Liver (tissue), 9 donors: ENCODE results near the gene URGCP. TPM values are rescaled to one million over a fixed set of nuclear protein-coding genes. Genes with fewer than 3 reads are reported as not detected.

Experiments used
- DNase-seq: peaks from one replicate; pipeline ENCODE4 v3.0.0-alpha.2; 2017; ENCODE audit warnings: low spot score
- H3K27ac ChIP-seq, 2 donors: one replicate each; pipeline ENCODE4 v1.7.0; 2013; ENCODE audit warnings: inconsistent platforms in 2 of 2, low read length in 2 of 2, control low read depth in 1 of 2, low read depth in 1 of 2, mild to moderate bottlenecking in 1 of 2
- H3K27me3 ChIP-seq, 4 donors: one replicate each; pipeline versions ENCODE4 v1.6.1 to v1.7.0; 2013; ENCODE audit warnings: low read length in 3 of 4, inconsistent platforms in 1 of 4, mild to moderate bottlenecking in 1 of 4, moderate library complexity in 1 of 4; ENCODE audit not compliant: control insufficient read depth in 4 of 4, insufficient read depth in 4 of 4
- H3K36me3 ChIP-seq, 4 donors: one replicate each; pipeline versions ENCODE4 v1.6.1 to v1.7.0; 2013; ENCODE audit warnings: low read length in 3 of 4, mild to moderate bottlenecking in 3 of 4, low read depth in 1 of 4, moderate library complexity in 1 of 4; ENCODE audit not compliant: control insufficient read depth in 4 of 4, insufficient read depth in 3 of 4
- H3K4me1 ChIP-seq, 4 donors: one replicate each; pipeline versions ENCODE4 v1.6.1 to v1.7.0; 2013; ENCODE audit warnings: low read length in 3 of 4, mild to moderate bottlenecking in 3 of 4, moderate library complexity in 1 of 4; ENCODE audit not compliant: control insufficient read depth in 4 of 4, insufficient read depth in 4 of 4
- H3K4me3 ChIP-seq, 3 donors: one replicate each; pipeline versions ENCODE4 v1.6.1 to v1.7.0; 2013; ENCODE audit warnings: low read length in 3 of 3, control low read depth in 1 of 3, low read depth in 1 of 3, mild to moderate bottlenecking in 1 of 3
- H3K9ac ChIP-seq, 2 donors: one replicate each; pipeline ENCODE4 v1.7.0; 2013; ENCODE audit warnings: low read length in 2 of 2, mild to moderate bottlenecking in 2 of 2, moderate library complexity in 2 of 2, control low read depth in 1 of 2, low read depth in 1 of 2
- H3K9me3 ChIP-seq, 4 donors: one replicate each; pipeline versions ENCODE4 v1.6.1 to v1.7.0; 2013; ENCODE audit warnings: low read length in 3 of 4; ENCODE audit not compliant: control insufficient read depth in 4 of 4
- ATF3 ChIP-seq: IDR thresholded peaks from 2 replicates; pipeline ENCODE4 v1.6.1; 2016; ENCODE audit warnings: antibody characterized with exemption
- CTCF ChIP-seq: fragments of 150-350 bp; IDR thresholded peaks from 2 replicates; pipeline ENCODE4 v1.5.1; 2017; ENCODE audit warnings: improper control_type of control experiment, low read depth, low read length; ENCODE audit not compliant: missing input control
- EGR1 ChIP-seq, 2 donors: IDR thresholded peaks; 2 replicates each; pipeline ENCODE4 v1.6.1; 2016 to 2018; ENCODE audit warnings: antibody characterized with exemption in 2 of 2, low read depth in 2 of 2
- FOXA1 ChIP-seq: IDR thresholded peaks from 2 replicates; pipeline ENCODE4 v1.6.1; 2016; ENCODE audit warnings: antibody characterized with exemption
- FOXA2 ChIP-seq: IDR thresholded peaks from 2 replicates; pipeline ENCODE4 v1.6.1; 2016; ENCODE audit warnings: antibody characterized with exemption
- GABPA ChIP-seq, 2 donors: IDR thresholded peaks in 1 of 2; conservative IDR thresholded peaks in 1 of 2; 2 replicates each; pipeline ENCODE4 v1.6.1; 2016; ENCODE audit warnings: antibody characterized with exemption in 2 of 2, mild to moderate bottlenecking in 1 of 2, moderate library complexity in 1 of 2
- HNF4A ChIP-seq, 2 donors: conservative IDR thresholded peaks; 2 replicates each; pipeline ENCODE4 v1.6.1; 2016; ENCODE audit warnings: antibody characterized with exemption in 2 of 2, mild to moderate bottlenecking in 2 of 2
- HNF4G ChIP-seq: IDR thresholded peaks from 2 replicates; pipeline ENCODE4 v1.6.1; 2016; ENCODE audit warnings: antibody characterized with exemption
- JUND ChIP-seq, 2 donors: IDR thresholded peaks; 2 replicates each; pipeline ENCODE4 v1.6.1; 2016; ENCODE audit warnings: antibody characterized with exemption in 2 of 2
- MAX ChIP-seq: IDR thresholded peaks from 2 replicates; pipeline ENCODE4 v1.6.1; 2016; ENCODE audit warnings: antibody characterized with exemption
- NR2F2 ChIP-seq: IDR thresholded peaks from 2 replicates; pipeline ENCODE4 v1.6.1; 2016; ENCODE audit warnings: antibody characterized with exemption
- RAD21 ChIP-seq, 2 donors: IDR thresholded peaks; 2 replicates each; pipeline ENCODE4 v1.6.1; 2016; ENCODE audit warnings: antibody characterized with exemption in 2 of 2, mild to moderate bottlenecking in 2 of 2
- REST ChIP-seq: IDR thresholded peaks from 2 replicates; pipeline ENCODE4 v1.6.1; 2016; ENCODE audit warnings: antibody characterized with exemption, mild to moderate bottlenecking
- RXRA ChIP-seq, 2 donors: IDR thresholded peaks; 2 replicates each; pipeline ENCODE4 v1.6.1; 2017 to 2018; ENCODE audit warnings: antibody characterized with exemption in 2 of 2, mild to moderate bottlenecking in 1 of 2
- SP1 ChIP-seq: IDR thresholded peaks from 2 replicates; pipeline ENCODE4 v1.6.1; 2018; ENCODE audit warnings: antibody characterized with exemption, mild to moderate bottlenecking
- TAF1 ChIP-seq: conservative IDR thresholded peaks from 2 replicates; pipeline ENCODE4 v1.6.1; 2016; ENCODE audit warnings: antibody characterized with exemption, mild to moderate bottlenecking
- YY1 ChIP-seq: IDR thresholded peaks from 2 replicates; pipeline ENCODE4 v1.6.1; 2016; ENCODE audit warnings: antibody characterized with exemption, mild to moderate bottlenecking
- ZBTB33 ChIP-seq: IDR thresholded peaks from 2 replicates; pipeline ENCODE4 v1.6.1; 2016; ENCODE audit warnings: antibody characterized with exemption
- WGBS: extraction: QIAGEN DNeasy Blood & Tissue Kit; methylation state at CpG from one replicate; pipeline ENCODE4 v1.1.7; 2013; 5-methylcytosine and 5-hydroxymethylcytosine counted together
- polyA plus RNA-seq, 2 donors: library from polyadenylated mRNA; stranded (reverse) in 1 of 2; unstranded in 1 of 2; fragments of 200-250 nt in 1 of 2; fragments of >200 nt in 1 of 2; fragmentation: Nextera tagmentation in 1 of 2; extraction: Ambion mirVana in 1 of 2; gene quantifications; one replicate each; pipeline versions ENCODE4 v1.2.1 to v1.2.3, GENCODE V29; 2013 to 2015
- total RNA-seq, 2 donors: library from RNA; depleted of rRNA; stranded (reverse); fragments of >200 nt; gene quantifications; one replicate each; pipeline ENCODE4 v1.2.3, GENCODE V29; 2014
- donor health status: healthy.
- donor health status: healthy.
- donor health status: healthy.
- donor health status: healthy.
- donor health status: healthy.

The URGCP gene
- total and polyA plus RNA-seq, 4 donors, result 7.2 to 28.4 (median 13.0) TPM

- Histone ChIP-seq H3K9me3 (no peaks in the 10 kb centered on the region), H3K9ac (peak overlapping the region; percentile 57 to 84), H3K4me1 (peaks cover 4 to 22% (median 11%) of the 10 kb centered on the region in 4 donors), H3K27me3 (no peaks in the 10 kb centered on the region), H3K27ac (peak overlapping the region; percentile 74 to 85), H3K36me3 (no peaks in the 10 kb centered on the region), H3K4me3 (peak overlapping the region; percentile 87 to 98 (median 88))
- TF ChIP-seq NR2F2, result peak; percentile 74
- peak; percentile 60 for TF ChIP-seq TAF1
- peak; percentile 50 for TF ChIP-seq FOXA2
- peak in 1 of 2 donors; percentile 29 for TF ChIP-seq EGR1 (IDR thresholded peaks at IDR 0.05; ENCODE audit: low read depth in 2 of 2)
- peak; percentile 39 for TF ChIP-seq YY1
- TF ChIP-seq ATF3, result peak; percentile 61
- peak; percentile 98 for TF ChIP-seq HNF4A (conservative IDR thresholded peaks at IDR 0.05)
- TF ChIP-seq MAX, result peak; percentile 74
- TF ChIP-seq ZBTB33, result peak; percentile 59
- peak in 1 of 2 donors; percentile 64 for TF ChIP-seq GABPA (IDR thresholded peaks at IDR 0.05 in 1 of 2, conservative IDR thresholded peaks at IDR 0.05 in 1 of 2)
- TF ChIP-seq RAD21 (IDR thresholded peaks at IDR 0.05), result no peak
- TF ChIP-seq FOXA1, result peak; percentile 51
- TF ChIP-seq CTCF, result no peak
- peak; percentile 76 for TF ChIP-seq REST
- peak; percentile 93 for TF ChIP-seq HNF4G
- peak; percentile 68 to 75 for TF ChIP-seq JUND (IDR thresholded peaks at IDR 0.05)
- peak; percentile 80 to 81 for TF ChIP-seq RXRA (IDR thresholded peaks at IDR 0.05)
- peak; percentile 93 for TF ChIP-seq SP1
- no peak for DNase-seq
- 25% methylated on average over 8 of the region's 8 CpGs for WGBS
These were observed 1.0 kb downstream of the URGCP start for GRCh38 chr7:43905209-43905946.
